ENCODE measurements around the gene STAG2.
"Not testable (repeated sequence)": the region's sequence is repeated elsewhere in the genome, so short reads cannot be mapped to it uniquely, and the experiment has no call there.

Gene STAG2

GRCh38 chrX:124045109-124045508, 83.6 kb downstream of the STAG2 start:
- DNase-seq = no peak

- not testable (repeated sequence) for DNase-seq
Observed at GRCh38 chrX:124084417-124084816, 122.9 kb downstream of the STAG2 start.

GRCh38 chrX:124085063-124085462, 123.6 kb downstream of the STAG2 start:
- no peak for DNase-seq

GRCh38 chrX:124086411-124086810, 124.9 kb downstream of the STAG2 start:
- no peak for DNase-seq

GRCh38 chrX:124087000-124087746, 125.7 kb downstream of the STAG2 start:
- DNase-seq = no peak

- DNase-seq = no peak
Observed at GRCh38 chrX:124093222-124093621, 131.7 kb downstream of the STAG2 start.

GRCh38 chrX:124097116-124097515, 135.6 kb downstream of the STAG2 start:
- no peak for DNase-seq

GRCh38 chrX:124098089-124098488, 136.6 kb downstream of the STAG2 start:
- DNase-seq = peak in 1 of 2 donors; percentile 7

- DNase-seq = no peak
Observed at GRCh38 chrX:124103966-124104365, 142.5 kb downstream of the STAG2 start.

- DNase-seq = not testable (repeated sequence)
Observed at GRCh38 chrX:124104512-124104911, 143.0 kb downstream of the STAG2 start.

GRCh38 chrX:124113621-124114600, 152.4 kb downstream of the STAG2 start:
- DNase-seq = no peak

- DNase-seq = no peak
Observed at GRCh38 chrX:124117325-124117724, 155.8 kb downstream of the STAG2 start.

GRCh38 chrX:124125471-124125870, 164.0 kb downstream of the STAG2 start:
- DNase-seq = no peak

GRCh38 chrX:124127496-124127895, 166.0 kb downstream of the STAG2 start:
- DNase-seq = no peak

- DNase-seq = not testable (repeated sequence)
Observed at GRCh38 chrX:124132437-124132836, 170.9 kb downstream of the STAG2 start.

GRCh38 chrX:124145749-124146148, 184.2 kb downstream of the STAG2 start:
- no peak for DNase-seq

- no peak for DNase-seq
Observed at GRCh38 chrX:124151195-124151594, 189.7 kb downstream of the STAG2 start.

Data from hippocampal formation (tissue), 2 donors.